COR-L47 (cell line): ENCODE data around the gene SURF1.
"Not testable (repeated sequence)": the region's sequence is repeated elsewhere in the genome, so short reads cannot be mapped to it uniquely, and the experiment has no call there.

Experiments
- DNase-seq: peaks from one replicate; lab custom pipeline; 2025; lab: John Stamatoyannopoulos, UW

The SURF1 gene, protein sequence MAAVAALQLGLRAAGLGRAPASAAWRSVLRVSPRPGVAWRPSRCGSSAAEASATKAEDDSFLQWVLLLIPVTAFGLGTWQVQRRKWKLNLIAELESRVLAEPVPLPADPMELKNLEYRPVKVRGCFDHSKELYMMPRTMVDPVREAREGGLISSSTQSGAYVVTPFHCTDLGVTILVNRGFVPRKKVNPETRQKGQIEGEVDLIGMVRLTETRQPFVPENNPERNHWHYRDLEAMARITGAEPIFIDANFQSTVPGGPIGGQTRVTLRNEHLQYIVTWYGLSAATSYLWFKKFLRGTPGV

DNA sequence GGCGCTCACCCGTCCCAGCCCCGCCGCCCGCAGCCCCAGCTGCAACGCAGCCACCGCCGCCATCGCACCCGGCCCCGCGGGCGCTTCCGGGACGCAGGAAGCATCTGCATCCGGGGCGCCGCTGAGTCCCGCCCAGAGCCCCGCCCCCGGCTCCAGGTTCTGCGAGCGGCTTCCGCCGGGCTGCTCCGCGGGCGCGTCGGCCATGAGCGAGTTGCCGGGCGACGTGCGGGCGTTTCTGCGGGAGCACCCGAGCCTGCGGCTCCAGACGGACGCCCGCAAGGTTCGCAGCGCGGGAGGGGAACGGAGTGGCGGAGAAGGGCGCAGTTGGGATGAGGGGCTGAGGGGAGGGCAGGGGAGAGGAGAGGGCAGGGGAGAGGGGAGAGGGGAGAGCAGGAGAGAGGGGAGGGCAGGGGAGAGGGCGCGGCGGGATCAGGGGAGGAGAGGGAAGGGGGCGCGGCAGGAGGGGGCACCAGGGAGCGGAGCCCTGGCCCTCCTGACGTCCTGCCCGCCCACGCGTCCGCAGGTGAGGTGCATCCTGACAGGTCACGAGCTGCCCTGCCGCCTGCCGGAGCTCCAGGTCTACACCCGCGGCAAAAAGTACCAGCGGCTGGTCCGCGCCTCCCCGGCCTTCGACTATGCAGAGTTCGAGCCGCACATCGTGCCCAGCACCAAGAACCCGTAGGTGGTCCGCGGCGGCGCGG lies at the start of gene SURF1, which contains the start of gene SURF2:
TSS of gene SURF1 (minus strand) at position 97 of the 701 bp plus-strand sequence. CDS start at position 63, 34 bp downstream.
TSS of gene SURF2 (plus strand) at position 160 of the 701 bp plus-strand sequence. CDS start at position 203, 43 bp downstream.
- peak; percentile 76 for DNase-seq

DNA sequence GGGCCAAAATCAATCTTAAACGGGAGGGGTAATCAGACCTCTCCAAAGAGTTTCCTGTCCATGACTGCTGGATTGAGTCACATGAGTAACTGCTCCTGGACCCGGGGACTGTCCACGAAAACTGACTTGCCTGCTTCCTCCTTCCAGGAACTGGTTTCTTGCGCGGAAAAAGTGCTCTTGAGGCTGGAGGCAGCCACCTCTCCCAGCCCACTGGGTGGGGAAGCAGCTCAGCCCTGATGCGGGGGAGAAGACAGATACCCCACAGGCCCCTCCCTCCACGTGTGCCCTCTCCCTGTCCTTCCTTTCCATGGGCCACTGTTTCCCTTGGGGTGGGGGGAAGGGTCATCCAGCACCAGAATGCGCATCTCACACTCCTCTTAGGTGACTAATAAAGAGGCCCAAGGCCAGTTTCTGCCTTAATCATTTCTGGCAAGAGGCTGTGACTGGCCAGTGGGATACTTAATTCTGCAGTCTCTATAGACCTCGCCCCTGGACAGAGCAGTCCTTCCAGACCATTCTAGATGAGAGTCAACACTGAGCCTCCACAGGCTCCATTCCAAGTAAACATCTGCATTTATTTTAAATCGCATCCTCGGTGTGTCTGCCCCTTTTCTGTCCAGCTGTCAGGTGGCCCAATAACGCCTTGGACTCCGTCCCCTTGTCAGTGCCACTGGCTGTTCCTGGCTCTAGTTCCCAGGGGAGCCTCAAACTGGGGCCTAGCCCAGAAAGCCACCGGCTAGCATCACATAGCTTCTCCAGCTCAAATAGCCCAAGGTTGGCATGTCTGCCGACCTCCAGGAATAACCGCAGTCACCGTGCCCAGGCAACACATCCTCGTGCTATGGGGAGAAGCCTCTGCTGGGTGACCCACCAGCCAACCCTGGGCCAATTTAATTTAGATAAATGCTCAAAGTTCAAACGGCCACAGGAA lies 49.5 kb upstream of the SURF1 start:
- no peak for DNase-seq

DNA sequence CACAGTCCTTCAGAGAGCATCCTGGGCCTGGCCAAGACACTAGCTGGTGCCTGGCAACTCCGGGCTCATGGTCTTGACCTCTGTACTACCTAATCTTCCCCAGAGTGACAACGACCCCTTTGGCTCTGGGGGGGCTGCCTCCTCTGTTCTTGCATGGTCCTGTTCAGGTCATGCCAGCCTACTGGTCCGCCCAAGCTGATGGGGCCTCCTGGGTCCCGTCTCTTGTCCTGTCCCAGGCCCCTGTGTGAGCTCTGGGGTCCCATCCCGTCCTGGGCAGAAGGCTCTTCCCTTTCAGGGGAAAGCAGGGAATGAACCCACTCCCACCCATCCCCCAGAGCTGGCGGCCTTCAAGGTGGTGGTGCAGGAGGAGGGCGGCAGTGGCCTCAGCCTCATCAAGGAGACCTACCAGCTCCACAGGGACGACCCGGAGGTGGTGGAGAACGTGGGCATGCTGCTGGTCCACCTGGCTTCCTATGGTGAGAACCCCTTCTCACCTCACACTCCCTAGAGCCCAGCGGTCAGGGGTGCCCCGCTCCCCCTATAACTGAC lies 48.2 kb upstream of the SURF1 start:
- DNase-seq = no peak

DNA sequence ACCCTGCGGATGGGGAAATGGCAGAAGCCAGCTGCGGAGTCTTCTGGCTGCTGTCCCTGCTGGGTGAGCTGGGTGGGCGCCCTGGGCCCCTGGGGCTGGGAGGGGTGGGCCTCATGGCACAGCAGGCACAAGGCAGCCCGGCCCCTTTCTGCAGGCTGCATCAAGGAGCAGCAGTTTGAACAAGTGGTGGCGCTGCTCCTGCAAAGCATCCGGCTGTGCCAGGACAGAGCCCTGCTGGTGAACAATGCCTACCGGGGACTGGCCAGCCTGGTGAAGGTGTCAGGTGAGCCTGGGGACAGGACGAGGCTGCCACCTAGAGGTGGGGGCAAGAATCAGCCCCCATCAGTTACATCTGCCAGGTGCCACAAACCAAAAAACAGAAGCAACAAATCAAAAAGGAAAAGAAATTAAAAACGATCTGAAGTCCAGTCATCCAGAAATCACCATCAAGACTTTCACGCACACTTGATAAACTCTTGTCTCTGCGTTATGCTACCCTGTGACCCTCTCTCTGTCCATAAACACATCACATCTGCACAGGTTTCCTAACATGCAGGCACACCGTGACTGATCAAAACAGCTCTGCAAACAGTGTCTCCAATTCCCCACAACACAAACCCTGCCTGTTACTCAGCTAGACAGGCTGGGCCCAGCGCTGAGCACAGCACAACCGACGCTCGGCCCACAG lies 47.6 kb upstream of the SURF1 start:
- DNase-seq = peak; percentile 35

DNA sequence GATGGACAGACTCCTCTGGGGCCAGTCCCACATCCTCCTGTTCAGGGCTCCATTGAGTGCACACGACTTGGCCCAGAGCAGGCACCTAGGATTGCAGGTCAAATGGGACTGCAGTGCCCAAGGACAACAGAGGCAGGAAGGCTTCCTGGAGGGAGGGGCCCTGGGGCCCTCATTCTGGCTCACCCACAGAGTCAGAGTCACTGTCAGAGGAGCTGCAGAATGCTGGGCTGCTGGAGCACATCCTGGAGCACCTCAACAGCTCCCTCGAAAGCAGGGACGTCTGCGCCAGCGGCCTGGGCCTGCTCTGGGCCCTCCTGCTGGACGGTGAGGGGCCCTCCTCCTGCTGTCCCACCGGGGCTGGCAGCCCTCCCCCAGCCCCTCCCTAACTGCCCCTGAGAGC lies 46.4 kb upstream of the SURF1 start:
- no peak for DNase-seq

DNA sequence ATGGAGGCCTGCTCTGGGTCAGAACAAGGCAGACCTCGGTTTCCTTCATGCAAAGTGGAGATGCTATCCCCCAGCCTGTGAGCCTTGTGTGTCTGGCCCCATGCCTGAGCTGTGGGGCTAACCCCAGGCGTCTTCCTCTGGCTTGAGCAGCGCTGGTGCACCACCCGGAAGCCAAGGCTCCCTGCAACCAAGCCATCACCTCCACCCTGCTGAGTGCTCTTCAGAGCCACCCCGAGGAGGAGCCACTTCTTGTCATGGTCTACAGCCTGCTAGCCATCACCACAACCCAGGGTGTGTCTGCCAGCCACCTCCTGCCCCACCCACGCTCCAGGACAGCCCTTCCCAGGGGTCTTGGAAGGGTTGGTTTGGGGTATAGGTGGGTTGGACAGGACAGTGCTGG lies 45.3 kb upstream of the SURF1 start:
- no peak for DNase-seq

DNA sequence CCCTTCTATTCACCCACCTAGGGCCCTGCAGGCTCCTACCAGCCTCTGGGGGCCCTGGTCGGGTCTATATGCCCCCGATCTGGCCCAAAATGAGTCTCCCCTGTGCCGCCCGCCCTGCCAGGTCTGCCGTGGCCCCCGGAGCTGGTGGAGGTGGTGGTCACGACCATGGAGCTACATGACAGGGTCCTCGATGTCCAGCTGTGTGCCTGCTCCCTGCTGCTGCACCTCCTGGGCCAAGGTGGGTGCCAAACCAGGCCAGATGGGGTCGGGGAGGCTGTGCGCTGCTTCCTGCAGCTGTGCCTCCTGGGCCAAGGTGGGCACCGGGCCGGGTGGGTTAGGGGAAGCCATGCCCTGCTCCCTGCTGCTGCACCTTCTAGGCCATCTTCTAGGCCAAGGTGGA lies 44.0 kb upstream of the SURF1 start:
- DNase-seq = no peak

DNA sequence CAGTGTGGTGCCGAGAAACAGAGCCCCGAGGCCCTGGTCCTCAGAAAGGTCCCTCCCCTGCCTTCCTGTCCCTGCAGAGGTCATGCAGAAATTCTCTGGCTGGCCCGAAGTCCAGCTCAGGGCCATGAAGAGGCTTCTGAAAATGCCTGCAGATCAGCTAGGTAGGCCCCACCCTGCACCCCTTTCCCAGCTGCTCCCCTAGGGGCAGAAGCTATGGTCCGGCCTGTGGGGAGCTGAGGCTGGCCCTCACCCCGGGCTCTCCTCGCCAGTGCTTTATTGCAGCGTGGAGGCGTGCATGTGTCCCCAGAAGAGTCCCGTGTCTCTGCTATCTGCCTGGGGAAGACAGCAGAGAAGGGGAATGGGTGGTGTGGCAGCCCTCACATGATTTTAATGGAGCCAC lies 41.6 kb upstream of the SURF1 start:
- DNase-seq = no peak

DNA sequence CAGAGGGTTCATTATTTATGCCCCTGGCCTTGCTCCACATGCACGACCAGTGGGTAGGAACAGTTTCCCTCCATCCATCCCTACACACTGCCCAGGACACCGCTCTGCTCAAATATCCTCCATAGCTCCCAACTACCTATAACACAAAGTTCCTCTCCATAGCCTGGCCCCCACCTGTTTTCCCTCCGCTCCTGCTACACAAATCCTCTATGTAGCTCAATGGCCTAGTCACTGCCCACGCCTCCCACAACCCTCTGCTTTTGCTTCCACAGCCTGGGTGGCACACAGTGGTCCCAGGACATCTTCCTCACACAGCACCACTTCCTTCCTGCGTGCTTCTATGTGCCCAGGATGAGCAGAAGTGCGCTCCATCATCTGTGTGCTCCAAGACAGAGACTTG lies 41.1 kb upstream of the SURF1 start:
- no peak for DNase-seq

DNA sequence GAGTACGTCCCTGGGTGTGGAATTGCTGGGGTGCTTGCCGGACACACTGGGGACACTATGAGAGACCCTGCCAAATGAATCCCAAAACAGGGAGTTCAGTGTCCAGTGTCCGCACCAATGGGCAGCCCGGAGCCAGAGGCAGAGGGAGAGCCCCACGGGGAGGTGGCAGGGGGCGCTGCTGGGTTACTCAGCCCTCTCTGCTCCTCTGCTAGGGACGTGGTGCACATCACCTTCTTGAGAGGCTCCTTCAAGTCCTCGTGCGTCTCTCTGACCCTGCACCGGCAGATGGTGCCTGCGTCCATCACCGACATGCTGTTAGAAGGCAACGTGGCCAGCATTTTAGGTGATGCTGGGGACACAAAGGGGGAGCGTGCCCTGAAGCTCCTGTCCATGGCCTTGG lies 40.7 kb upstream of the SURF1 start:
- DNase-seq = no peak

DNA sequence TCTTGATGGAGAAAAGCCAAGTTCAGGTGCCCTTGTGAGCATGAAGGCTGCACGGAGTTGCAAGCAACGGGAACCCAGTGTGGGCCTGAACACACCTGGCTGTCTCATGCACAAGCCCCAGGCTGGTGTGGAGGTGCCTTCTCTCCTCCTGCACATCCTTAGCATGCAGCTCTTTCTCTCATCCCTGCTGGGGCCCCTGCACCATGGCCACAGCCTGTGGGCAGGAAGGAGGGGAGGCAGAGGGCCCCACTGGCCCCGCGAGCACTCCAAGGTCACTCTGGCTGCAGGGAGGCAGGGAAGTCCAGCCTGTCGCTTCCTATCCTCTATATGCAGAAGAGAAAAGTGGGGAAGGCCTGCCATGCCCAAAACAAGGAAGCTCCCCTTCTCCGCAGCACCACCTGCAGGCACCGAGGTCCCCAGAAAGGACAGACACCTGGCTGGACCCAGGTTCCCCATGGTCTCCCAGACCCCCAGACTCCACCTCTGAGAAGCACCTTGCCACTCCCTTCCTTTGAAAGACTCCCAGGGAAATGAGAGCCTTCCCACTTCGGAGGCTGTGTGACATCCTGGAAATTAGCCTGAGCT lies 38.5 kb upstream of the SURF1 start:
- no peak for DNase-seq

DNA sequence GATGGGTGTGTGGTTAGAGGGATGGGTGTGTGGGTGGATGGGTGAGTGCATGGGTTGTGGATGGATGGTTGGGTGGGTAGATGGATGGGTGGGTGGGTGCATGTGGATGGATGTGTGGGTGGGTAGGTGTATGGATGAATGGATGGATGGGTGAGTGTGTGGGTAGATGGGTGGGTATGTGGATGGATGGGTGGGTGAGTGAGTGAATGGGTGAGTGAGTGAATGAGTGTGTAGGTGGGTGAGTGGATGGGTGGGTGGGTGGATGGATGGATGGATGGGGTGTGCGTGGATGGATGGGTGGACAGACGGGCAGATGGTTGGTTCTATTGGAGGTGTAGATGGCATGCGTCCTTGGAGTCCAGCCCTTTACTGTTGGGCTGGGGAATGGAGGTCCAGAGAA lies 37.1 kb upstream of the SURF1 start:
- DNase-seq = no peak

DNA sequence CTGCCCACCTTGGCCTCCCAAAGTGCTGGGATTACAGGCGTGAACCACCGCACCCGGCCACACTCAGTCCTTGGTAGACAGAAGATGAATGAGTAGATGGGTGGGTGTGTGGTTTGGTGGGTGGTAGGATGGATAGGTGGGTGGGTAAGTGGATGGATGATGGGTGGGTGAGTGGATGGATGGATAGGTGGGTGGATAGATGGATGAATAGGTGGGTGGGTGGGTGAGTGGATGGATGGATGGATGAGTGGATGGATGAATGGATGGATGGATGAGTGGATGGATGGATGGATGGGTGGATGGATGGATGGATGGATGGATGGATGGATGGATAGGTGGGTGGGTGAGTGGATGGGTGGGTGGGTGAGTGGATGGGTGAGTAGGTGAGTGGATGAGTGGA lies 36.0 kb upstream of the SURF1 start:
- not testable (repeated sequence) for DNase-seq

DNA sequence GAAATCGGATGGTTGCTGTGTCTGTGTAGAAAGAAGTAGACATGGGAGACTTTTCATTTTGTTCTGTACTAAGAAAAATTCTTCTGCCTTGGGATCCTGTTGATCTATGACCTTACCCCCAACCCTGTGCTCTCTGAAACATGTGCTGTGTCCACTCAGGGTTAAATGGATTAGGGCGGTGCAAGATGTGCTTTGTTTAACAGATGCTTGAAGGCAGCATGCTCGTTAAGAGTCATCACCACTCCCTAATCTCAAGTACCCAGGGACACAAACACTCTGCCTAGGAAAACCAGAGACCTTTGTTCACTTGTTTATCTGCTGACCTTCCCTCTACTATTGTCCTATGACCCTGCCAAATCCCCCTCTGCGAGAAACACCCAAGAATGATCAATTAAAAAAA lies 35.2 kb upstream of the SURF1 start:
- DNase-seq = not testable (repeated sequence)

DNA sequence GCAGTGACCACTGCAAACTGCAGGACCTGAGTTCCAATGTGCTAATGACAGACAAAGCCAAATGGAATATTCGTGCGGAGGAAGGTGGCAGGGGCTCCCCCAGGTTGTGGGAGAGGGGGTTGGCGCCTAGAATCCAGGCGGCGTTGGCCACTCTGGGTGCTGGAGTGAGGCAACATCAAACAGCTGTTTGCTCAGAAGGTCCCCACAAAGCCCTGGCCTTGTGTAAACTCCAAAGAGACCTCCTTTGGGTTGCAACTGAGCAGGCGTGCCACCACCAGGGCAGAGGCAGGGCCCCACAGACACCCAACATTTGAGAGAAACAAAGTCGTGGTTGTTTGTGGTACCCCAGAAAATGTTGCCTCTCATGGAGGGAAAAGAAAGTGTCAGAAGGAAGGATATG lies 34.4 kb upstream of the SURF1 start:
- DNase-seq = no peak

DNA sequence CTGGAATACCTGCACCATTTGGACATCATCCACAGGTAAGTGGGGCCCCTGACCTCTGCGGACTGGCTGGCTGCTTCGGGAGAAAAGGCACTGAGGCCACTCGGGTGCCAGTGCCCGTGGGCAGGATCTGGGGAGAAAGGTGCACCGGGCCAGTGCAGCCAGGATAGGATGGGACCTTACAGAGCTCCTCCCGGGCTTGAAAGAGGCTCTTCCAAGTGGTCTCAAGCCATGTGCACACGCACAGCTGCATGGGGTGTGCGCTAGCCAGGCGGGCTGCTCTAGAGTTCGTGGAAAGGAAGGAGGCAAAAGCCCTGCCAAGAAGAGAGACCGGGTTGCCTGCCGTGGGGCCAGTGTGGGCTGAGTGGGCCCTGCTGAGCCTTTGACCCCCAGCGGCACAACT lies 33.3 kb upstream of the SURF1 start:
- DNase-seq = no peak

DNA sequence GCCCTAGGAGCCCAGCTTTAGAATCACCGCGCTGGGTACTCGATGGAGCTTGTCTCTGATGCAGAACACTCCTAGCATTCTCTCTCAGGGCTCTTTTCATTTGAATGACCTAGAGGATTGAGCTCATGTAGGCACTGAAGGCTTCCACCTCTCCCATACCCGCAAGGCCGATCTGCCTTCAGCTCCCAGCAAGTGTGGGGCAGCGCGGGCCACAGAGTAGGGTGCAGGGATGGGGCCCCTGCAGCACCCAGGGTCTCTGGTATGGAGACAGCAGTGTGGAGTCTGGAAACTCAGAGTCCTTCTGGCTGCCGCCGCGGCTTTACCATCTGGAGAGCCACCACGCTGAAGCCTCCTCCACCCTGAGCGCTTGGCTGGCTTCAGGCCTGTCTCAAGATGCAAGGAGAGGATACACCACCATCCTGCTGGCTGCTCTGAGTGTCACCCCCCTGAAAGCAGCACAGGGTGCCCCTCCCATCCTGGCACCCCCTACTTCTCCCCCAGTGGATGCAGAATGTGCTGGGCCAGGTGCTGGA lies 32.8 kb upstream of the SURF1 start:
- no peak for DNase-seq

DNA sequence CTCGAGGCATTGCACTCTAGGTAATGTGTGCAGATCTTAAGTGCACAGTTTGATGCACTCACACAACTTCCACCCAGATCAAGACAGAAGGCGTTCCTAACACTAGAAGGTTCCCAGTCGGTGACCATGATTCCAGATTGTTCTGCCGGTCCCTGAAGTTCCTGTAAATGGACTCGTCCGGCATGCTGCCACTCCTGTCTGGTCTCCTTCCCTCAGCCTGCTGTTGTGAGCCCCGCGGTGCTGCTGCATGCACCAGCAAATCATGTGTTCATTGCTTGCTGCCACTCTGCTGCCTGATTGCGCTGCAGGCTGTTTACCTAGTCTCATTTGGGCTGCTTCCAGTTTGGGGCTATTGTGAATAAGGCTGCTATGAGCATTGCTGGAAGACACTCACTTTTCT lies 31.4 kb upstream of the SURF1 start:
- DNase-seq = peak; percentile 45

DNA sequence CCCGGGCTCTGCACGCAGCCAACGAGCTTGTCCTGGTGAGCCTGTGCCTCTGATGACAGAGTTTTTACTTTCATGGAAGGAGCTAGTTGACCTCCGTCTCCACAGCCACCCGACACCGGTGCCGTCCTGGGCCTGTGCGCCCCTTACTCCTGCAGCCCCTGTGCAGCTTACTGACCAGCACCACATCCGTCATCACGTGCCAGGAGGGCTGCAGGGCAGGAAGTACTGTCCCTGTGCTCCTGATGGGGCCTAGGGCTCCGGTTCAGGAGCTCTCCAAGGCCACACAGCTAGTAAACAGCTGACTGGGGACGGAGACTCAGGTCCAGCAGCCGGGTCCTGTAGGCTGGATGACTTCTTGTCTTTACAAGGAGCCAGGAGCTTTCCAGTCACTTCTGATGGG lies 30.1 kb upstream of the SURF1 start:
- no peak for DNase-seq

DNA sequence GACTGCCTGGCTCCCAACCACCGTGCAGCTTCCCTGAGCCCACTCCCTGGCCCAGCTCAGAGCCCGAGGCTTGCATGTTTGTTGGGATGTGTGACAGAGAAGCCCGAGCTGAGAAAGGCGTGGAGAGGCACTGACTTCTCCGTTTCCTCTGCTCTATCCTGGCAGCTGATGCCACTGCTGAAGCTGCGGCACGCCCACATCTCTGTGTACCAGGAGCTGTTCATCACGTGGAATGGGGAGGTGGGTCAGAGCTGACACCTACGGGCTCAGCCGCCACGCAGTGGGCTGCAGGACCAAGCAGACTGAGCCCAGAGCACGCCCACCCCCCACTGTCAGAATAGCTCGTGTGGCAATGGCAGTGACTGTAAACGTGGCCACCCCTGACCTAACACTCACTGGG lies 29.2 kb upstream of the SURF1 start:
- DNase-seq = no peak

DNA sequence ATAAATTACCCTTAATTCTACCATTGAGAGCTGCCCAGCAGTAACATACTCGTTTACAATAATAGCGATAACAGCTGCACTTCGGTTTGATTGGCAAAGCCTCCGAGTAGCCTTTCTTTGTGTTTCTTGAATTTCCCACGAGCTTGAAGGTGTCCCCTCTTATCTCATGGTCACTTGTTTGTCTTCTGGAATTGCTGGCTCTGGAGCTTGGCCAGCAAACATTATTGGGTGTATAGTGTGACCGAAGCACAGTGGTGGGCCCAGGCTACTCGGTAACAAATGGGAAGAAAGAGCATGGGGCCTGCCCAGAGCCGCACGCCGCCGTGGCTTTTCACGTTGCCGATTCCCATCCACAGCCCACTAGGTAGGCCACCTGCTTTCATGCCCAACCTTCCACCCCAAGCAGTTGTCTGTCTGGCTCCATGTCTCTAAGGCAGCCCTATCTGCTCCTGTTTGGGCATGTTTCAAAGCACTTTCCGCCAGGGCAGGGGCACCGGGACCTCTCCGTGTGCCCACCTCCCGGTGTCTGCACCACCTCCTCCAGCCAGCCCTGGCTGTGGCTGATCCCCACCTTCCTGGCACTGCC lies 28.5 kb upstream of the SURF1 start:
- no peak for DNase-seq
